Sigmoid colon (tissue), 7 donors: Measurements from ENCODE around the gene NUP214. TPM values are rescaled to one million over a fixed set of nuclear protein-coding genes. Genes with fewer than 3 reads are reported as not detected.
A peak's percentile ranks its signal among the peaks of the same experiment; 100 is the strongest.

Experiments used
- DNase-seq: peaks from one replicate; pipeline ENCODE4 v3.0.0-alpha.2; 2019
- H3K27ac ChIP-seq, 4 donors: fragments of 200-600 bp; sonication (generic); one replicate each; pipeline ENCODE4 v1.5.1; 2016 to 2019; ENCODE audit warnings: mild to moderate bottlenecking in 1 of 4
- H3K27me3 ChIP-seq, 3 donors: fragments of 200-600 bp; sonication (generic); one replicate each; pipeline ENCODE4 v1.5.1; 2019; ENCODE audit warnings: mild to moderate bottlenecking in 1 of 3
- H3K36me3 ChIP-seq, 4 donors: fragments of 200-600 bp; sonication (generic); one replicate each; pipeline ENCODE4 v1.5.1; 2016 to 2019
- H3K4me1 ChIP-seq, 4 donors: fragments of 200-600 bp; sonication (generic); one replicate each; pipeline ENCODE4 v1.5.1; 2017 to 2019
- H3K4me3 ChIP-seq, 4 donors: fragments of 200-600 bp; sonication (generic); one replicate each; pipeline ENCODE4 v1.5.1; 2017 to 2019; ENCODE audit warnings: mild to moderate bottlenecking in 2 of 4, moderate library complexity in 1 of 4
- H3K9me3 ChIP-seq, 4 donors: fragments of 200-600 bp in 3 of 4; sonication (generic) in 3 of 4; one replicate each; pipeline versions ENCODE4 v1.5.1 to v1.6.1; 2013 to 2019
- EP300 ChIP-seq, 4 donors: sonication (generic); formaldehyde crosslinking; IDR thresholded peaks; one replicate each; pipeline ENCODE4 v1.6.1; 2017; ENCODE audit warnings: antibody characterized with exemption in 4 of 4
- POLR2A ChIP-seq, 2 donors: fragments of 450-650 bp; IDR thresholded peaks; one replicate each; pipeline ENCODE4 v1.6.1; 2016; ENCODE audit warnings: antibody characterized with exemption in 2 of 2, mild to moderate bottlenecking in 2 of 2, moderate library complexity in 2 of 2
- POLR2AphosphoS5 ChIP-seq, 4 donors: sonication (generic); formaldehyde crosslinking; IDR thresholded peaks; one replicate each; pipeline ENCODE4 v1.6.1; 2017; ENCODE audit warnings: antibody characterized with exemption in 4 of 4
- WGBS, 2 donors: extraction: QIAGEN DNeasy Blood & Tissue Kit; methylation state at CpG; one replicate each; pipeline ENCODE4 v1.1.7; 2013; 5-methylcytosine and 5-hydroxymethylcytosine counted together
- intact Hi-C: fragments of 100-400 bp; cut with DNase I; formaldehyde crosslinking; loops from one replicate; pipeline ENCODE4 v1.15.1; 2023
- polyA plus RNA-seq, 3 donors: library from polyadenylated mRNA; stranded (reverse); fragments of 200-250 nt; gene quantifications; one replicate each; pipeline ENCODE4 v1.2.3, GENCODE V29; 2013
- total RNA-seq, 4 donors: library from RNA; depleted of rRNA; stranded (reverse); fragments of >200 nt; gene quantifications; one replicate each; pipeline ENCODE4 v1.1.0, GENCODE V29; 2016
- TF ChIP-seq, protein P1 (sequence below), 4 experiments: fragments of 450-650 bp in 3 of 4; fragments of 200-600 bp in 1 of 4; IDR thresholded peaks; one replicate each; pipeline ENCODE4 v1.5.1; 2016 to 2019; ENCODE audit warnings: antibody characterized with exemption in 4 of 4, mild to moderate bottlenecking in 3 of 4, moderate library complexity in 2 of 4
- donor health status: healthy with polysubstance abuse.
- donor health status: Bipolar disorder and iron deficiency.
- donor health status: healthy.

Gene NUP214
- total and polyA plus RNA-seq, 7 donors: 9.2 to 87.5 (median 28.5) TPM

DNA sequence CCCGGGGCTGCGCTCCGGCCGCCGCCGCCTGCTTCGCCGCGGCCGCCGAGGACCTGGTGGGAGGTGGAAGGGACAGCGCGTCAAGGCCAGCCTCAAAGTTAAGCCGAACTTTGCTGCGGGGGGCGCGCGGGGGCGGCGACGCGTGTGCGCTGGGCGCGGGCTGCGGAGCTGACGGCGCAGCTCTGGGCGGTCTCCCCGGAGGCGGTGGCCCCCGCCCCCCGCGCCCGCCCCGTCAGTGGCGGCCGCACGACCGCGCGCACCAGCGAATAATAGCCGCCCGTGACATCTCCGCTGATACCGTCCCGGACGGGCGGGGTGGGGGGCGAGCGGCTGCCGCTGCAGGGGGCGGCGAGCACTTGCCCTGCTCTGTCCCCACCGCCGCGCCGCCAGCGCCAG is 151.5 kb downstream of the NUP214 start:
- TF ChIP-seq POLR2A (IDR thresholded peaks at IDR 0.05): no peak
- TF ChIP-seq POLR2AphosphoS5 (IDR thresholded peaks at IDR 0.05): no peak
- no peak for TF ChIP-seq EP300 (IDR thresholded peaks at IDR 0.05)
- TF ChIP-seq, protein P1, sequence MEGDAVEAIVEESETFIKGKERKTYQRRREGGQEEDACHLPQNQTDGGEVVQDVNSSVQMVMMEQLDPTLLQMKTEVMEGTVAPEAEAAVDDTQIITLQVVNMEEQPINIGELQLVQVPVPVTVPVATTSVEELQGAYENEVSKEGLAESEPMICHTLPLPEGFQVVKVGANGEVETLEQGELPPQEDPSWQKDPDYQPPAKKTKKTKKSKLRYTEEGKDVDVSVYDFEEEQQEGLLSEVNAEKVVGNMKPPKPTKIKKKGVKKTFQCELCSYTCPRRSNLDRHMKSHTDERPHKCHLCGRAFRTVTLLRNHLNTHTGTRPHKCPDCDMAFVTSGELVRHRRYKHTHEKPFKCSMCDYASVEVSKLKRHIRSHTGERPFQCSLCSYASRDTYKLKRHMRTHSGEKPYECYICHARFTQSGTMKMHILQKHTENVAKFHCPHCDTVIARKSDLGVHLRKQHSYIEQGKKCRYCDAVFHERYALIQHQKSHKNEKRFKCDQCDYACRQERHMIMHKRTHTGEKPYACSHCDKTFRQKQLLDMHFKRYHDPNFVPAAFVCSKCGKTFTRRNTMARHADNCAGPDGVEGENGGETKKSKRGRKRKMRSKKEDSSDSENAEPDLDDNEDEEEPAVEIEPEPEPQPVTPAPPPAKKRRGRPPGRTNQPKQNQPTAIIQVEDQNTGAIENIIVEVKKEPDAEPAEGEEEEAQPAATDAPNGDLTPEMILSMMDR (IDR thresholded peaks at IDR 0.05): no peak
- peaks cover 12 to 57% (median 45%) of the 10 kb centered on the region in 3 donors for H3K27me3 ChIP-seq
- H3K9me3 ChIP-seq: no peaks in the 10 kb centered on the region
- peak overlapping the region; percentile 33 to 81 (median 72) for H3K4me3 ChIP-seq
- H3K4me1 ChIP-seq: peaks cover 0 to 21% (median 15%) of the 10 kb centered on the region in 4 donors
- 1% methylated on average over 60 of the region's 60 CpGs for WGBS, 2 donors
- intact Hi-C loops: no loop called here
- no peak for DNase-seq
- peak overlapping the region; percentile 60 to 65 (median 64) for H3K27ac ChIP-seq
- H3K36me3 ChIP-seq: no peaks in the 10 kb centered on the region

DNA sequence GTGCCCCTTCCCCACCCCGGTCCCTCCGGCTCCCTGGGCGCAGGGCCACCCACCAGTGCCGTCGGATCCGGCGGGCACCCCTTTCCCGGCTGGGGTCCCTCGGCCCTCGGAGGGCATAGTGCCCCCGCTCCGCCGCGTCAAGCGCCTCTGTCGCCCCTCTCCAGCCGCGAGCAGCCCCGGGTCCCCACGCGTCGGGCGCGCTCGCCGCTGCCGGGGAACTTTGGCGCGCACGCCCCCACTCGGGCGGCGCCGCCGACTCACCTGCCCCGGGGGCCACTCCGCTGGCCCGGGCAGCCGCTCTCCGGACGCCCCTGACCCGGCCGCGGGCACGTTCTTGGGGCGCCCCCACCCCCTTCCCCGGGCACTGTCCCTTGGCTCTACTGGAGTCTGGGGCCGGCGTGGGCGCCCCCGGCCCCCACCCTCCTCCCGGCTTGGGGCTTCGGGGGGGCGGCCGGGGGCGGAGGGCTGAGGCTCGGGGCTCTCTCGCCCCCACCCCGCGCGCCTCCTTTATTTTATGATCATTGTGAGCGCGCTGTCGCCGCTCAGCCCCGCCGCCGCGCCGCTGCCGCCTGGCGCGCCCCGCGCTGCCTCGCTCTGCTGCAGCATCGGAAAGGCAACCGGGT is 152.0 kb downstream of the NUP214 start:
- intact Hi-C loops: no loop called here
- Histone ChIP-seq H3K4me3 (peak overlapping the region; percentile 33 to 81 (median 72)), H3K27ac (peak overlapping the region; percentile 60 to 65 (median 64)), H3K27me3 (peaks cover 12 to 63% (median 50%) of the 10 kb centered on the region in 3 donors), H3K9me3 (no peaks in the 10 kb centered on the region), H3K4me1 (peaks cover 0 to 20% (median 16%) of the 10 kb centered on the region in 4 donors), H3K36me3 (no peaks in the 10 kb centered on the region)
- DNase-seq: no peak
- TF ChIP-seq, protein P1 (IDR thresholded peaks at IDR 0.05): no peak
- TF ChIP-seq POLR2A (IDR thresholded peaks at IDR 0.05) (no peak), EP300 (IDR thresholded peaks at IDR 0.05) (no peak)
- WGBS, 2 donors: 1% methylated on average over 78 of the region's 78 CpGs

GRCh38 chr9:131277910-131278701 is 152.7 kb downstream of the NUP214 start:
- 6 to 9% methylated on average over 59 of the region's 59 CpGs for WGBS, 2 donors
- DNase-seq: peak; percentile 93
- H3K27ac ChIP-seq: peak overlapping the region; percentile 4 to 65 (median 61)

GRCh38 chr9:131278702-131279111 is 153.3 kb downstream of the NUP214 start:
- Histone ChIP-seq H3K4me1 (peaks cover 0 to 28% (median 24%) of the 10 kb centered on the region in 4 donors), H3K4me3 (no peak overlapping the region), H3K27me3 (peaks cover 17 to 63% (median 57%) of the 10 kb centered on the region in 3 donors), H3K9me3 (no peaks in the 10 kb centered on the region), H3K27ac (no peak overlapping the region), H3K36me3 (no peaks in the 10 kb centered on the region)
- no peak for DNase-seq
- TF ChIP-seq EP300 (IDR thresholded peaks at IDR 0.05) (no peak), POLR2A (IDR thresholded peaks at IDR 0.05) (no peak), POLR2AphosphoS5 (IDR thresholded peaks at IDR 0.05) (no peak)
- TF ChIP-seq, protein P1 (IDR thresholded peaks at IDR 0.05): no peak
- 14 to 34% methylated on average over 10 of the region's 10 CpGs for WGBS, 2 donors
- intact Hi-C loops: no loop called here

More at GRCh38 chr9:131277910-131278701, 152.7 kb downstream of the NUP214 start:
- intact Hi-C loops: no loop called here
- peak overlapping the region in 3 of 4 donors; percentile 69 to 81 (median 76) for H3K4me3 ChIP-seq
- peaks cover 17 to 66% (median 57%) of the 10 kb centered on the region in 3 donors for H3K27me3 ChIP-seq
- H3K36me3 ChIP-seq: no peaks in the 10 kb centered on the region
- H3K9me3 ChIP-seq: no peaks in the 10 kb centered on the region
- TF ChIP-seq POLR2AphosphoS5 (IDR thresholded peaks at IDR 0.05) (peak in 1 of 4 donors; percentile 74), EP300 (IDR thresholded peaks at IDR 0.05) (no peak)
- peaks cover 0 to 26% (median 23%) of the 10 kb centered on the region in 4 donors for H3K4me1 ChIP-seq
